ENCODE results near the gene THAP7.
"Not testable (repeated sequence)": the region's sequence is repeated elsewhere in the genome, so short reads cannot be mapped to it uniquely, and the experiment has no call there.

The THAP7 gene

GRCh38 chr22:20977019-20977418 lies 24.9 kb downstream of the THAP7 start:
- DNase-seq = no peak

- DNase-seq = no peak
These were observed 25.5 kb downstream of the THAP7 start for GRCh38 chr22:20976291-20976877.

GRCh38 chr22:20975541-20976290 lies 26.2 kb downstream of the THAP7 start:
- no peak for DNase-seq

- DNase-seq = no peak
These were observed 27.5 kb downstream of the THAP7 start for GRCh38 chr22:20974336-20974955.

GRCh38 chr22:20973634-20974286 lies 28.2 kb downstream of the THAP7 start:
- no peak for DNase-seq

GRCh38 chr22:20972933-20973577 lies 28.9 kb downstream of the THAP7 start:
- no peak for DNase-seq

- not testable (repeated sequence) for DNase-seq
These were observed 29.8 kb downstream of the THAP7 start for GRCh38 chr22:20972014-20972694.

GRCh38 chr22:20970939-20971657 lies 30.8 kb downstream of the THAP7 start:
- DNase-seq = no peak

GRCh38 chr22:20968281-20968977 lies 33.5 kb downstream of the THAP7 start:
- no peak for DNase-seq

- DNase-seq = no peak
These were observed 34.2 kb downstream of the THAP7 start for GRCh38 chr22:20967697-20968211.

GRCh38 chr22:20966883-20967696 lies 34.8 kb downstream of the THAP7 start, which contains the start of gene AIFM3:
Gene AIFM3, plus strand, starts transcription at chr22:20967255. Its CDS starts 690 bp downstream, at chr22:20967945.
- DNase-seq = no peak

- DNase-seq = no peak
These were observed 35.7 kb downstream of the THAP7 start for GRCh38 chr22:20965888-20966855.

- DNase-seq = no peak
These were observed 36.6 kb downstream of the THAP7 start for GRCh38 chr22:20965104-20965887.

GRCh38 chr22:20964799-20965103 lies 37.2 kb downstream of the THAP7 start:
- no peak for DNase-seq

GRCh38 chr22:20964090-20964798 lies 37.7 kb downstream of the THAP7 start:
- DNase-seq = no peak

- DNase-seq = no peak
These were observed 38.5 kb downstream of the THAP7 start for GRCh38 chr22:20963201-20964052.

Measured in activated CD4-positive, alpha-beta T cell treated with anti-CD3 and anti-CD28 coated beads, Interleukin-2, amount 50 U/mL, for 1 hour (primary cell).